ENCODE measurements around the gene PLEKHO2.
"Not testable (repeated sequence)": the region's sequence is repeated elsewhere in the genome, so short reads cannot be mapped to it uniquely, and the experiment has no call there.

PLEKHO2 gene, protein sequence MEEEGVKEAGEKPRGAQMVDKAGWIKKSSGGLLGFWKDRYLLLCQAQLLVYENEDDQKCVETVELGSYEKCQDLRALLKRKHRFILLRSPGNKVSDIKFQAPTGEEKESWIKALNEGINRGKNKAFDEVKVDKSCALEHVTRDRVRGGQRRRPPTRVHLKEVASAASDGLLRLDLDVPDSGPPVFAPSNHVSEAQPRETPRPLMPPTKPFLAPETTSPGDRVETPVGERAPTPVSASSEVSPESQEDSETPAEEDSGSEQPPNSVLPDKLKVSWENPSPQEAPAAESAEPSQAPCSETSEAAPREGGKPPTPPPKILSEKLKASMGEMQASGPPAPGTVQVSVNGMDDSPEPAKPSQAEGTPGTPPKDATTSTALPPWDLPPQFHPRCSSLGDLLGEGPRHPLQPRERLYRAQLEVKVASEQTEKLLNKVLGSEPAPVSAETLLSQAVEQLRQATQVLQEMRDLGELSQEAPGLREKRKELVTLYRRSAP

GRCh38 chr15:64841344-64842095, at the start of gene PLEKHO2:
Gene PLEKHO2, plus strand, starts transcription at chr15:64841915. Its CDS starts 102 bp downstream, at chr15:64842017.
- peak; percentile 96 for DNase-seq

DNA sequence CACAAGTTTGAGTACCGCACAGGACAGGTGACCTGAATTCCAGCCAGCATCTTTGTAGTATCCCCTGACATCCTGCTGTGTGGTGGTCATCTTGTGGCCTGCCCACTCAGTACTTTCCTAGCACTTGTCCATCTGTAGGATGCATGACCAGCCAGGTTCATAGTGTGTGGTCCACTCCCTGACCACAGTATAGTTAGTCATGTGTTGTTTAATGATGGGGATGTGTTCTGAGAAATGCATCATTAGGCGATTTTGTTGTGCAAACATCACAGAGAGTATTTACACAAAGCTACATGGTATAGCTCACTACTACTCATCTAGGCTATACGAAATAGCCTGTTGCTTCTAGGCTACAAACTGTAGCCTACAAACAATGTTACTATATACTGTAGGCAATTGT, 49.4 kb upstream of the PLEKHO2 start:
- no peak for DNase-seq

- DNase-seq, result not testable (repeated sequence)
Observed at GRCh38 chr15:64795299-64795698, 46.4 kb upstream of the PLEKHO2 start.

DNA sequence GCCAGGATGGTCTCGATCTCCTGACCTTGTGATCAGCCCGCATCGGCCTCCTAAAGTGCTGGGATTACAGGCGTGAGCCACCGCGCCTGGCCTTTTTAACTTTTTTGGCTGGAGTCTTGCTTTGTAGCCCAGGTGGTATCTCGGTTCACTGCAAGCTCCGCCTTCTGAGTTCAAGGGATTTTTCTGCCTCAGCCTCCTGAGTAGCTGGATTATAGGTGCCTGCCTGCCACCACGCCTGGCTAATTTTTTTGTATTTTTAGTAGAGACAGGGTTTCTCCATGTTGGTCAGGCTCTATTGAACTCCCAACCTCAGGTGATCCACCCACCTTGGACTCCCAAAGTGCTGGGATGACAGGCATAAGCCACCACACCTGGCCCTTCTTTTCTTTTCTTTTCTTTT, 45.8 kb upstream of the PLEKHO2 start:
- DNase-seq, result not testable (repeated sequence)

GRCh38 chr15:64798905-64799304, 42.8 kb upstream of the PLEKHO2 start:
- not testable (repeated sequence) for DNase-seq

DNA sequence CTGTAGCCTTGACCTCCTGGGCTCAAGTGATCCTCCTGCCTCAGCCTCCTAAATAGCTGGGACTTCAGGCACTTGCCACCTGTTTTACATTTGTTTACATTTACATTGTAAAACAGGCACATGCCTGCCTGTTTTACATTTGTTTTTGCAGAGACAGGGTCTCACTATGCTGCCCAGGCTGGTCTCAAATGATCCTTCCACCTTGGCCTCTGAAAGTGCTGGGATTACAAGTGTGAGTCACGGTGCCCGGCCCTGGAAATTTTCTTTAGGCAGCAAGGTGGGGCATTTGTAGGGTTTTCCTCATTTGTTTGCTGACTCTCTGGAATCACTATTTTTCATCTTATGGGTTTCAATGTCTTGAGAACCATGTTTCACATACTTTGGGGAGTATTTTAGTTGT, 41.2 kb upstream of the PLEKHO2 start:
- DNase-seq, result no peak

DNA sequence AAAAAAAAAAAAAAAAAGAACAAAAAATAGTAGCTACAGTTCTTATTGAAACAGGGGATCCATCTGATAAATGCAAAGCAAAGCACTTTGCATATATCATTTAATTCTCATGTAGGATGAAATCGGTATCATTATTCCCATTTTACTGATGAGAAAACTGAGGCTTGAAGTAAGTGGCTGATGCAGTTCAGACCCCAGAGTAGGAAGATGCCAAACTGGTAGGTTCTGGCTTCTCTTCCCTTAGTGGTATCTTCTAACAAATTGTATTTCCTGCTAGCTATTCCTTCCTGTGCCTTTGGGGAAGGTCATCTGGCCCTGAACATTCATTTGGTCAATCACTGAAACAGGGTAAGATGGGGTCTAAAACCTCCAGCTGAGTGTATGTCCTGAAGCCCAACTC, 38.2 kb upstream of the PLEKHO2 start:
- DNase-seq, result no peak

DNA sequence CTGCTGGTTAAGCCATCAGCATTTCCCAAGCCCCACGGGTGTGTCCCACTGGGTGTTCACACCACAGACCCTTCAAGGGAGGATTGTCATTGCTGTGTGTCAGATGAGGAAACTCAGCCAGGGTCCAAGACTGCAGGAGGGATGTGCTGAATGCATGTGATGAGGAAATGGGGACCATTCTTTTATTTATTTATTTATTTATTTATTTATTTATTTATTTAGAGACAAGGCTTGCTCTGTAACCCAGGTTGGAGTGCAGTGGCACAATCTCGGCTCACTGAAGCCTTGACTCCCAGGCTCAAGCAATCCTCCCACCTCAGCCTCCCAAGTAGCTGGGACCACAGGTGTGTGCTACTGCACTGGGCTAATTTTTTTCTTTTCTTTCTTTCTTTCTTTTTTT, 37.1 kb upstream of the PLEKHO2 start:
- DNase-seq, result no peak

DNA sequence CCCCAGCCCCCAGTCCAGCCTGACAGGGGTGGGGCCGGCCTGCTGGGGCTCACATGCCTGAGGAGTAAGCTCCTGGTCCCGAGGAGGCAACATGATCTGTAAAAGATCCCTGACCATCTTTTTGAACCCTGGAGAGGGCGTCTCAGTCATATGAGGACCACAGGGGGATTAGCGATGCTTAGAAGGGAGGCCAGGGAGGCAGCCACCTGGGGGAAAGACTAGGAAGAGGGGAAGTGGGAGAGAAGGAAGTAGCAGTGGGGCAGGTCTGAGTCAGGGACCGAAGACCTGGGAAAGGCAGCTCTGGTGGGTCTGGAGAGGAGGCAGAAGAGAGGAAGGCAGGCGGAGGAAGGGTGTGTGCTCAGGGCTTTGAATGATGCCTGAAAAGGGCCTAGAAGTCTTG, 35.2 kb upstream of the PLEKHO2 start:
- DNase-seq, result no peak

- DNase-seq, result no peak
Observed at GRCh38 chr15:64807051-64807749, 34.5 kb upstream of the PLEKHO2 start.

GRCh38 chr15:64807751-64808222, 33.9 kb upstream of the PLEKHO2 start:
- no peak for DNase-seq

DNA sequence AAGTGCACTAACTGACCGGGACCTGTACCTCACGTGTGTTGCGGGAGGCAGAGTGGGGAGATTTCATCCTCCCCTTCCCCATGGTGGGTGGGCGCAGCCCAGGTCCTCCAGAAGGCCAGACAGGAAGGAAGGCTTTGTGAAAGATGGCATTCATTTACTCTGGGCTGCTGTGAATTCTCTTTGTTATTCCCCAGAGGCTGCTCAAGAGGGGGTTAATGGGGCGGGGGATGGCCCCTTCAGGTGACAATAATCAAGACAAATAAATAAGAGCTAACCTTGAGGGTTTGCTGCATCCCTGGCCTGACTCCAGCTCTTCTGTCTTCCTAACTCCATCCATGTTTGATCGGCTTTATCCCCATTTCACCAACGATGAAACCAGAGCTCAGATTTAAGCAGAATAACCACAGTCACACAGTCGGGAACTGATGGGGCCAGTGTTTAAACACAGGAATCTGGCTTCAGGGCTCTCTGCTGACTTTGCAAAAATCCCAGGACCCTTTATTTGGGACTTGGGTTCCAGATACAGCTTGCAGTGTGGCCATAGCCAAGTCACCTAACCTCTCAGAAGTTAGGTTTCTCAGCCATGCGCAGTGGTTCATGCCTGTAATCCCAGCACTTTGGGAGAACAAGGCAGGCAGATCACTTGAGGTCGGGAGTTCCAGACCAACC, 32.8 kb upstream of the PLEKHO2 start:
- DNase-seq, result no peak

DNA sequence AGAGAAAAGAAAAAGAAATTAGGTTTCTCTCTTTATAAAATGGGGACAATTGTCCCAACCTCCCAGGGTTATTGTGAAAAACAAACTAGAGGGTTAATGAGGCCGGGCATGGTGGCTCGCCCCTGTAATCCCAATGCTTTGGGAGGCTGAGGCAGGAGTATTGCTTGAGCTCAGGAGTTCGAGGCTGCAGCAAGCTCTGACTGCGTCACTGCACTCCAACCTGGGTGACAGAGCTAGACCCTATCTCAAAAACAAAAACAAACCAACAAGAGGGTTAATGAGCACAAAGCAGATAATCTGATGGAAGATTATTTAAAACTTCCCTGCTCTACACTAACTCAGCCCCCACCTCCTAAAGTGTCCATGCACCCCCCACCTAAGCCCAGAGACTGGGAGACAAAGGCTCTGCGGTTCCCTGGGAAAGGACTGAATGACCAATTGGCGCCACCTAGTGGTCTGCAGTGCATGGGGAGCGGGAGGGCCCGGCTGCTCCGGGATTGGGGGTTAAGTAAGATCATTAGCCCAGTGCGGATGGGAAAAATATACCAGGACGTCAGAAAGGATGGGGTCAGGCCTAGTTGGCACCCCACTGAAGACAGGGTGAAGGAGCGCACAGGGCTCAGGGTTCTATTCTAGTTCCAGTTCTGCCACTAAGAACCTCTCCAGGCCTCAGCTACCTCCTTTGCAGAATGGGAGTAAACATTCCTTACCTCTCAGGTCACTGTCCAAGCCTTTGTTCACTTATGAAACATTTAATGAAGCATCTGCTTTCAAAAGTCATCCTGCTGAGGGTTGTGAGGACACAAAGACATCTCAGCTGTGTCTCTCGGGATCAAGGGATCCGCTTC, 31.8 kb upstream of the PLEKHO2 start:
- peak; percentile 64 for DNase-seq

GRCh38 chr15:64810497-64811326, 31.0 kb upstream of the PLEKHO2 start:
- DNase-seq, result no peak

GRCh38 chr15:64813075-64813474, 28.6 kb upstream of the PLEKHO2 start:
- DNase-seq, result no peak

GRCh38 chr15:64814283-64814682, 27.4 kb upstream of the PLEKHO2 start:
- DNase-seq, result not testable (repeated sequence)

GRCh38 chr15:64814965-64815364, 26.8 kb upstream of the PLEKHO2 start:
- DNase-seq, result not testable (repeated sequence)

GRCh38 chr15:64816452-64816851, 25.3 kb upstream of the PLEKHO2 start:
- DNase-seq, result no peak

DNA sequence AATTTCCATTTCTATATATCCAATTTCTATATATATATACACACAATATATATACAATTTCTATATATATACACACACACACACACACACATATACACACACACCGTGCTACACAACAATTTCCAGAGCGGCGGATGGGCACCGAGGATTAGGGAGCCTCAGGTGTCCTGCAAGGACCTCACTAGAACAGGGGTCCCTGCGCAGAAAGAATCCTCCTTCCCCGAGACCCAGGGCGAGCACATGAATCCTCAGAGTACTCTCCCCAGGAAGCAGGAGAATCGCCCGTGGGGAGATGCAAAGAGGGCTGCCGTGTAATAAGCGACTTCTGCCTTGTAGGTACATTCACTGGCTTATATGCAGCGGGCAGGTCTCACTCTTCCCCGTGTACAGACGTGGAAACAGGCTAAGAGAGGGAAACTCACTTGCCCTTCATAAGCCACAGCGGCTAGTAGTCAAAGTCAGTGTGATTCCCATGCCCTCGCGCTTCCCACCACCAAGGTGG, 16.7 kb upstream of the PLEKHO2 start:
- DNase-seq, result no peak

Measured in amniotic stem cell (primary cell).